Right renal cortex interstitium (tissue), 3 donors: ENCODE measurements around the gene CCM2. TPM values are rescaled to one million over a fixed set of nuclear protein-coding genes. Genes with fewer than 3 reads are reported as not detected.

Experiments used
- DNase-seq, 3 donors: peaks; one replicate each; pipeline ENCODE4 v3.0.0-alpha.2; 2013; ENCODE audit warnings: low read depth in 3 of 3, low spot score in 2 of 3
- polyA plus RNA-seq, 3 donors: library from polyadenylated mRNA; unstranded; fragments of 120-200 nt; gene quantifications; one replicate each; pipeline ENCODE4 v1.2.1, GENCODE V29; 2013; ENCODE audit not compliant: insufficient read length in 3 of 3

CCM2 gene
- 10 to 100 TPM; 23.3 to 28.4 (median 26.4) TPM for polyA plus RNA-seq

DNA sequence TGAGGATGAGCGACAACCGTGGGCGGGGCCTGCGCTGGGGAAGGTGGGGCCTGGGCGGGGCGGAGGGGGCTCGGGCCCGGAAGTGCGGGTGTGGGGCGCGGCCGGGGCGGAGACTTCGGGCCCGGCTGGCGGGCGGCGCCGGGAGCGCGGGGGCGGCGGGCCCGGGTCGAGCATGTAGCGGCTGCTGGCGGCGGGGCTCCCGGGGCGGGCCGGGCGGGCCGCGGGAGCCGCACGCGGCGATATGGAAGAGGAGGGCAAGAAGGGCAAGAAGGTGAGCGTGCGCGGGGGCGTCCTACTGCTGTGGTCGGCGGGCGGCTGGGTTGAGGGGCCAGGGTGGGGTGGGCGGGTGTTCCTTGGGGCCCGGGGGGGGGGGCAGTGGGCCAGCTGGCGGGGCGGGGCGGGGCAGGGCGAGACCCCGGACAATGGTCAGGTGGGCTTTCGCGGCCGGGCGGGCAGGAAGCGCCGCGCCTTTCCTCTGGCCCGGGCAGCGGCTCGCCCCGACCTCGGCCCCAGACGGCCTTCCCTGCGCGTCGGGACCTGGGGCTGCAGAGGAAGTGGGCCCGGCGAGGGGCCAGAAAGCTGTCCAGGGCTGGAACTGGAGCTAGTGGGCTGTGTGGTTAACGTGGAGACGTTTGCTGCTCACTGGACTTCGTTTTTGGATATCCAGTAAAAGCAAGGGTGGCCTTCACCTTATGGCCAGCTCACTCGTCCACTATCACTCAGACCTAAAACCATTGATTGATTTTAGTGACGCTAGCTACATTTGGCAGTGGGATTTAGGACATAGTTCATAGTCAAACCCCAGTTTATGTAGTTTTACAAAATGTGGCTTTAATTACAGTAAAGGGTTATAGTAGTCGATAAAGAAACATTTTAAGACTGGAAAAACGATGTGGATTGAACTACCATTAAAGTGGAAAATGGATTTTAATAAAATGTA lies at the start of gene CCM2:
CCM2 (plus strand) TSS at position 109 of the 940 bp plus-strand sequence; CDS start at position 242, 133 bp downstream.
- no peak for DNase-seq

DNA sequence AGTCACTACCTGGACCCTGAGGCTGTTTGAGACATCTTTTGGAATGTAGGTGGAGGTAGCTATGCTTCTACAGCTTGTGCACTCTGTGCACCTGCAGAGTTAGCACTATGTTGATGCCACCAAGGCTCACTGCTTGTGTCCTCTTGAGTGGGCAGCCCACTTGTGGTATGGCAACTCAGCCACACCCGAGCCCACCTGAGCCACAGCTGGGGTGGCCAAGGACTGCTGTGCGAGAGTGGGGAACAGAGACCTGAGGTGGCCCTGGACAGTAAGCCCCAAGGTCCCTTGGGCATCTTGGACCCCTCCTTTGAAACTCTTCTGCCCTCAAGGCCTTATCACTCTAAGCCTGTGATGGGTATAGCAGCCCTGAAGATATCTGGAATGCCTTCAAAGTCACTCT lies 46.8 kb upstream of the CCM2 start:
- DNase-seq = no peak

DNA sequence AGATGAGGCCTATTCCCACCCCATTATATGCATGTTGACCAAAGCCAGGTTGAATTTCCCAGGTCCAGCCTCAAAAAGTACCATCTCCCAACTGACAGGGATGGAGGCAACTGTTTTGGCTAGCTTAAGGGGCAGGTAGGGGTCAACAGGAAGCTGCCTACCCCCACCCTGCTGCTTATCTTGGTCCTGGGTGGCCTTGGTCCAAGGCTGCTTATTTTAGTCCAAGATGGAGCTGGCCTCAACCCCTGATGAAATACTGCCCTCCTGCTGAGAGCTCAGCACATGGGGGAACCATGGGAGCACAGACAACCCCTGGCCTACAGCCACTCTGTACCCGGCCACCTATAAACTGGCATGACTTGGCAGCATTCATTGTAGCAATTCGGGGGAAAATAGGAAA lies 44.3 kb upstream of the CCM2 start:
- no peak for DNase-seq

DNA sequence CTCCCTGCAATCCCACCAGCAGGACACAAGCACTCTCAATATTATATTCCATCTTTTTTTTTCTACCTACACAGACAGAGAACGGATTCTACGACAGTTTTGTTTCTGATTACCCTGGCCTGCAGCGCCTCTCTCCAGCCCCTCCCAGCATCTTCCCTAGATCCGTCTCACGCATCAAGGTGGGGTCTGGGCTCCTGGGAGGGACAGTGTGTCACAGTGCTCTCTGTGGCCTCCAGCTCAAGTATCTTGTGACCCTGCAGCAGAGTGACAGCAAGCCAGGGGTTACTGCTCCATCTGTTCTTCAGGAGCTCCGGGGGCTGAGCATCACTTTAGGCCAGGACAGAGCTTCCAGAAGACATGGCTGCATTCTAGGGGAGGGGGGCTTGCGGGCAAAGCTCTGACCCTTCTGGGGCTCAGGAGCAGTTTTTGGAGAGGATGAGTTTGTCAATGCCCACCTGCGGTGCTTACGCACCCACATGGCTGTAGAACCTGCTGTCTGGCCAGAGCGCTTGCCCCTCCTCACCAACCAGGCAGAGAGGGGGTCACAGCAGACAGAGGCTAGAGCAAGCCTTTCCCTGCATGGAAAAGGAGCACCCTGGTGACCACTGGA lies 43.7 kb upstream of the CCM2 start:
- DNase-seq = no peak

DNA sequence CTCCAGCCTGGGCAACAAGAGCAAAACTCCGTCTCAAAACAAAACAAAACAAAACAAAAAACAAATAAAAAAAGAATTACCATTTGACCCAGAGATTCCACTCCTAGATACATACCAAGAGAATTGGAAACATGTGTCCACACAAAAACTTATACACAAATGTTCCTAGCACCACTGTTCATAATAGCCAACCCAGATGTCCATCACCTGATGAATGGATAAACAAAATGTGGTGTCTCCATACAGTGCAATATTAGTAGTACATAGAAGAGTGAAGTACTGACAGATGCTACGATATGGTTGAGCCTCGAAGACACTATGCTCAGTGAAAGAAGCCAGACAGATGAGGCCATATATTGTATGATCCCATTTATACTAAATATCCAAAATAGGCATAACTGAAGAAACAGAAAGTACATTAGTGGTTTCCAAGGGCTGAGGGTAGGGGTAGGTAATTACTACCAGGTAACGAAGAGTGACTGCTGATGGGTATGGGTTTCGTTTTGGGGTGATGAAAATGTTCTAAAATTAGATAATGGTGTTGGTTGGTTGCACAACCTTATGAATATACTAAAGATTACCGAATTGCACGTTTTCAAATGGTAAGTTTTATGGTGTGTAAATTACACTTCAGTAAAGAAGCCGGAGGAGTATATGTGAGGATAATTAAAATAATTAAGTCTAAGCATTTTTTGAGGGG lies 41.2 kb upstream of the CCM2 start:
- DNase-seq = no peak

DNA sequence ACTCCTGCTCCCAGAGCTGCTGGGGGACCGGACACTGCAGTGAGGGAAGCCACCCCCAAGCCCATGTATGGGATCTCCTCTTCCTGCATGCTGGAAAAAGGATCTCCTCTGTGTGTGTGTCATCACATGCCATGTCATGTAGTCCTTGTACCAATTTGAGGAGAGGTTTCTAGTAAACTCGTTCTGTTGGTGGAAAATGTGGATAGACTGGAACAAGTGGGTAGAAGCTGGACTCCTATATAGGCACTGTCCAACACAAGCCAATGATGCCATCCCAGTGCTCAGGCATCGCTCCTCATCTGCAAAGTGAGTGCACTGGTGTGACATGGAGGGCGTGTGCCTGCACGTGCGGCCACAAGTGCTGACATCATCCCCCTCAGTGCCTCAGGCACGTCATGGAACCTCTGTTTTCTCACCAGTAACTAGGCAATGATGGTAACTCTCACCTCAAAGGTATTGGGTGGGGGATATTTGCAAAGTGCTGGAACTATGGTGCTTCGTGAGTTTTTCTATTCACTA lies 40.5 kb upstream of the CCM2 start:
- no peak for DNase-seq

DNA sequence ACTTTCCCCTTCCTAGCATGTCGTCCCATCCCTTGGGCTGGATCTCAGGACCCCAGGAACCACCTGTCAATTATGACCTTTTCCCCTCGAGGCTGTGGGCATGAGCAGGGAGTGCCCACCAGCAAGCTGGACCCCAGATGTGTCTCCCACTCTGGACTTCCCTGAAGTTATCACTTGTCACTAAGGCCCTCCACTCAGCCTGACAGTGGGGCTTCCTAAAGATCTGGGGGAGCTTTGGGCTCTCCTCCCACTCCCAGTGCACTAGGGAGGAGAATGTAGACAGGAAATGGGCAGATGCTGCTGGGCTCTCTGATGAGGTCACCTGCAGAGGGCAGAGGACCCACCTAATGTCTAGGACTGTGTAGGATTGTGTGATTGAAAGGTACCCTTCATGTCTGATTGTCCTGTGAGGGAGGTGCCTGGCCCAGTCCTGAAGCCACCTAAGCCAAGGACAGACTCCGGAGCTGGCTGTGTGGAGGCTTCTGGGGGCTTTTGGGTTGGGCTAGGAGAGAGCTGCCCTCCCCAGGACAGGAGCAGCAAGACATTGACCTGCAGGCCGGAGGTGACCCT lies 39.9 kb upstream of the CCM2 start:
- DNase-seq = no peak

DNA sequence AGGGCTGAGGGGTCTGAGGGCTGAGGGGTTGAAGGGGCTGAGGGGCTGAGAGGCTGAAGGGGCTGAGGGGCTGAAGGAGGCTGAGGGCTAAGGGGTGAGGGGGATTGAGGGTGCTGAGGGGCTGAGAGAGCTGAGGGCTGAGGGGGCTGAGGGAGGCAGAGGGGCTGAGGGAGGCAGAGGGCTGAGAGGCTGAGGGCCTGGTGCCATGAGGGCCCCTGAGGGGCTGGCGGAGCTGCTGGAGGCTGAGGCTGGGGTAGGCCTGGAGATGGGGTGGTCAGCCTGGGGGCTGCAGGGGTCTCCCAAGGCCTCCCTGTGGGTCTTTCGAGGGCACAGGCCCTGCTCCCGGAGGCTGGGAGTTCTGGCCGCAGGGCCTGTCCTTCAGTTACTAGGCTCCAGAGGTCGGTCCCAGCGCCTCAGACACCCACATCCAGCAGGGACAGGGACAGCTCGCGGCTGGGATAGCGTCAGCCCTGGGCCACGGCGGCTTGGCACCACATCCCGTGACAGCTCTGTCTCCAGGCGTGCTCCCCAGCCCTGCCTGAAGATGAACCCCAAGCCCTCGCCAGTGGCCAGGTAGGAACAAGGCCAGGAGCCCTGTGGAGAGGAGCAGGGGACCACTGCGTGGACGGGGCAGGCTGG lies 38.0 kb upstream of the CCM2 start:
- no peak for DNase-seq

DNA sequence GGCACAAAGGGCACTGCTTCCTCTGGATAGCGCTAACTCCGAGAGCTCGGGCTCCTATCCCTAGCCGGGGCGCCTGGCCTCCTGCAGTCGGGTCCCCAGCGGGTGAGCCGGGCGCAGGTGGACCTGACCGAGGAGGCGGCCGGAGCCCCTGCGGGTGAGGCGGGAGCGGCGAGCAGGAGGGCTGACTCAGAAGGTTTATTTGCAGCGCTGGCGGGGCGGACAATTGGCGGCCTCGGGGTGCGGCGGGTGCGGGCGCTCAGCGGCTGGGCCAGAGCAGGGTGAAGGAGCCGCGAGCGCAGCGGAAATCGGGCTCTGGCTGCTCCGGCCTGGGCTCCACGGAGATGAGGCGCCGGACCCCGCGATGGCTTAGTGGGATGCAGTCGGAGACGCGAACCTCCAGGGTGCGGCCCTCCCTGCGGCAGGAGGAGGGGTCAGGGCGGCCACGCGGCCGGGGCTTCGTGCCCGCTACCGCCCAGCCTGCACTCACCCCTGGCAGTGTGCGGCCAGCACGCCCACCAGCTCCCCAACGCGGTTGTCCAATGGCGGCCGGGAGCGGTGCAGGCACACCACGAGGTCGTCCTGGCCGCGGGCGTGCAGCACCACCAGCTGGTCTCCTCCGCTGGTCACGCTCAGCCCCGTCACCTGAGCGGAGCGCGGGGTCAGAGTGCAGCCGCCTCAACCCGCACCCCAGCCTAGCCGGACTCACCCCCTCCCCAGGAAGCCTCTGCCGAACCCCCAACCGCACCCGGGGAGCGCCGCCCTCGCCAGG lies 37.3 kb upstream of the CCM2 start:
- no peak for DNase-seq

DNA sequence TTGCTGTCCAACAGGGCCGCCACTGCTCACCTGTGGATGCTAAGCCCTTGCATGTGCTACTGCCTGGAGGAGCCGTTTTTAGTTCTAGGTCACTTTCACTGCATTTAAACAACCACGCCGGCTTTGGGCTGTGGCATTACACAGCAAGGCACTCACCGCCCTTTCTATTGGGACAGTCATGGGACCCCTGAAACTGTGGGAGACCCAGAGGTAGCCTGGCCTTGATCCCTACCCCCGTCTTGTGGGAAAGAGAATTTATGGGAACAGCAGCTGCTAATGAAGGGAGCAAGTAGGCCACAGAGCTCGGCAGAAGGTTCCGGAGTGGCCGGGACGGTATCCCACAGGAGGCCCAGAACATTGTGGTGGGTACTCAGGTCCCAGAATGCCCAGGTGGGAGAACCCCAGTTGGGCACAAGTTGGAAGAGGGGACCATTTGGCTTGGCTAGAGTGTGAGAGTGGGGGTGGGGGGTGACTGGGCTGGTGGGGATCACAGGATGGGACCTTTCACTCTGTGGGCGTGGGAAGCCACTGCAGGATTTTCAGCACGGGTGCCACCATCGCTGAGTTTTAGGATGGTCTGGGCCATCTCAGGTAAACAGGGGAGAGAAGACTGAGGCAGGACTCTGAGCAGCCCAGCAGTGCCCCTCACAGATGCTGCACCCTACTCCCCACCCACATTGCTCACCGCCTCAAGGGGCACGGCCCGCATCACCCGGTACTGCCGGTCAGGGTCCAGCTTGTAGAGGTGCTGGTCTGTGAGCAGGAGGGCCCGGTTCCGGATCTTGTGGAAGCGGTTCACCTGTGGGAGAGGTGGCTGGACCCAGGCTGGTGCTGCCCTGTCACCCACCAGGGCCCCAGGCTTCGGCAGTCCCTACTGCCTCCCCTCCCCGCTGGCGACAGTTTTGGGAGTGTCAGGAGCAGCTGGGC lies 36.4 kb upstream of the CCM2 start:
- DNase-seq = no peak

DNA sequence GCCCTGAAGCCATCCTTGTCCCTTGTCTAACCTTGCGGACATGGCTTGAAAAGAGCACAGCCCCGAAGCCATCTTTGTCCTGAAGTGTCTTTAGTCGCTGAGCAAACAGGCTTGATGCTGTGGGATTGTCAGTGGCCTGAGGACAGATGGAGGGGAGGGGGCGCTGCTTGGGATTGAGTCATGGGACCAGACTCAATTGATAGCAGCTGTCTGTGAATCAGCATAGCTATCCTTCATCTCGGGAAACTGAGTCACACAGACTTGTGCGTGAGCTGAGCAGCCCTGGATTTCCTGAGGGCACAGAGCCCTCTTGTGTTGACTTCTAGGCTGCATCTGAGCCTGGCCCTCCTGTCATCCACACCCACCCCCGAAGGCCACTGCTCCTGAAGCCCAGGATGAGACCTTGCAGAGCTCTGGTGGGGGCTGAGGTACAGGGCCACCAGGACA lies 35.6 kb upstream of the CCM2 start:
- DNase-seq = no peak

DNA sequence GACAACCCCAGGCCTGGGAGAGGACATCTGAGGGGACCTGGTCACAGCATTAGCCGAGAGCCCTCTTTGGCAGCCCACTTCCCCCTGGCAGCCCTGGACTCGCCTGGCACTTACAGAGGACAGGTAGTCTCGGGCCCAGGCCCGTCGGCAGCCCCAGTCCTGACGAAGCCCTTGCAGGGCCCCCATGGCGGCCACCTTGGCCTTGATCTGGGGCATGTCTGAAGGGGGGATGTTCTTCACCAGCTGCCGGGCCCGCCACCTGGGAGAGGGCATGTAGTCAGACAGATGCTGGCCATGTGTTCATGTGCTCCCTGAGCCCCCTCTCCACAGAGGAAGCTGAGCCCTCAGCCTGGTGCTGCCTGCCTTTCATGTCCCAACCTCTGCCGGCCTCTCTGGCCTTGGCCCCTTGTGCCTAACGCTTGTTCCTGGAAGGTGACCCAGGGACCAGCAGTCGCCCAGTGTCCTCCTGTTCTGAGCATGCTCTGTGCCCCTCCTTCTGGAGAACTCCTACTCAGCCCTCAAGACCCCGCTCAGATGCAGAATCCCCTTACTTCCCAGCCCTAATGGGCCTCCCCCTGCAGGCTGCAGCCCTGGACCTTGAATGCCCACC lies 35.1 kb upstream of the CCM2 start:
- no peak for DNase-seq

DNA sequence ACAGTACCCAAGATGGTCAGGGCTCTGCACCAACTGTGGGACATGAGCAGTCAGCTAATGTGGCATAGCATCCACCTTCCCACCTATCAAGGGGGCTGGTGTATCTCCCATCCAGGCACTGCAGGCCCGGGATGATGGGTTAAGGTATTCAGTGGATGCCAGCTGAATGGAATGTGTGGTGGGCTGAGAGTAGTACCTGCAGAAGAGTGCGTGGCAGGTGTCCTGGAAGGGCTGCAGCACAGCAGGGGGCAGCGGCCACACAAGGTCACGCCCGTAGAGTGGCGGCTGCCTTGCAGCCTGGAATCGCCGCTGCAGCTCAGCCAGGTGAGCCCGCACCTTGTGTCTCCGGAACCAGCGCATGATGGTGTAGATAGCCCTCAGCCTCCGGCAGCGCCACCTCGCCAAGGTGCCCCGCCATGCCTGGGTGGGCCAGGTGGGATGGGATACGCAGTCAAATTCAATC lies 34.5 kb upstream of the CCM2 start:
- DNase-seq = no peak

DNA sequence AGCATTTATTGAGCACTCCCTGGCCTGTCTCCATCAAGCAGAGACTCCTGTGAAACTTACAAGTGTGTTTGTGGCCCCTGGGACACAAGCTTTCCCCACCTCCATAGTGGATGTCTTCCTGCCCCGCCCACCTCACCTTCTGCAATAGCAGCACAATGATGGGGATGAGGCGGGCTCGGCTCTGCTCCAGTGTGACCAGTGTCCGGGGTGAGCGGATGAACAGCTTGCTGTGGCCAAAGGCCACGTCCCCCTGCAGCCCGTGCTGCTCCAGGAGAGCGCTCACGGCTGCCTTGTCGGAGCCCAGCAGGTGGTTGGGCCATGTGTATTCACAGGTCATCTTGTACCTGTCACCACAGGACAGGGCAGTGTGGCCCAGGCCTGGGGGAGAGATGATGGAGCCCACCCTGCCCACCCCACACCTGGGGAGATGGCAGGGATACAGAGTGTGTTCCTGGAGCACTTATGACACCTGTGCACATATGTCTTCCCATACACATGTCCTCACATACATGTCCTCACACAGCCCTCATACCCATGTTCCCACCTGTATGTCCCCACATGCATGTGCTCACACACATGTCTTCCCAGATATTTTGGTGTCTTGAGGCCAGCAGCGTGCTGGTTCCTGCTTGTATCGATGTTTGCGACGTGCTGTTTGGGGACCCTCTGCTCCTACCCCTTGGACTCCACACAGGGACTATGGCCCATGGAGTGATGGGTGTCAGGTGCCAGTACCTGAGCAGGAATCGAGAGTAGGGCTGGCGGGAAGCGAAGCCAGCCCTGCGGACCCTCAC lies 33.9 kb upstream of the CCM2 start:
- no peak for DNase-seq

DNA sequence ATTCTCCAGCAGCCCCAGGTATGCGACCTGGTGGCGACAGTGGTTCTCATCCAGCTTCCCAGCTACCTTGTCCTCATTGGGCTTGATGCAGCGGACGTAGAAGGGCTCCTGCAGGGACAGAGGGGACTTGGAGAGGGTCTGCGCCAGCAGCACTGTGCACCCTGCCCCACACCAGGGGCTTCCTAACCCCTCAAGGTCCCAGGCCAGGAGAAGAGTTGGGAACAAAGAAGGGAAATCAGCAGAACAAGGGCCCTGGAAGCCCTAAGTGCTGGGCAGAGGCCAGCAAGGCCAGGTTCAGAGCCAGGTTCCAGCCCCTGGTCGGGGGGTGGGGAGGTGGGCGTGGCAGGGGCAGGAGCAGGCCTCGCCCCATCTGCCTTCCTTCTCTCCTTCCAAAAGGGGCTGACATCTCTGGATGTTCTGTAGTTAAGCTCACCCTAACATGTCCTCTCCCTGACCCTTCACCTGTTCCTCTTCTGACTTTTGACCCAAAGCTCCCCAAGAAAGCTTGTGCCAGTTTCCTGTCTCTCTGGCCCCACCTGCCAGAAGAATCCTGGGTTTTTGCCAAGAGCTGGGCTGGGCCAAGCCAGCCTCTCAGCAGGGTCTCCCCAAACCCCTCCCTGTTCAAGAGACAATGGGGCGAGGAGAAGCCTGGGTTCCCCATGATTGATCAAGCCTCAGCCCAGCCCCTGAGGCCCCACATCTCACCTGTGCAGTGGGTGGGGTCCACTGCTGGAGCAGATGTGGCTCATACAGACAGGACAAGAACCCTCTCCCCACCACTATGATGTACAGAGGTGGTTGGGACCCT lies 33.1 kb upstream of the CCM2 start:
- no peak for DNase-seq
